ENCODE measurements around the gene LANCL2.
"Not testable (repeated sequence)": the region's sequence is repeated elsewhere in the genome, so short reads cannot be mapped to it uniquely, and the experiment has no call there.

Gene LANCL2

DNA sequence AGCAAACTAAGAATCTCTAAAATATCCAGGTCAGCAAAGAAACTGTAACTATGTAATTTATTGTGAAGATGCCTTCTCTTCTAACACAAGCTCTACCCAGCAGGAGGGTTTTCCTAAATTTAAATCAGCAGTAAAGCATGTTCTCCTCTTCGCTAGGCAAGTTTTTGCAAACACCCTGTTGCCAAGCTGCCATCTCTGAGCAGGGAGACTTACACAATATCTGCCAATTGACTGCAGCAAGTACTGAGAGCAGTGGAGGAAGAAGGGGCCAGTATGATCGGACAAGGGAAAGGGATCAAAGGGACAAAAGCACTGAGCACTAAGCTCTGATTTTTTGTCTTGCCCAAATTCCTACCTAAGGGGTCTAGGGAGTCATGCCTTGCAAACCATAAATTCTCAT is 16.0 kb upstream of the LANCL2 start:
- H3K9me3 Mint-ChIP-seq: no peaks in the 10 kb centered on the region
- H3K4me1 Mint-ChIP-seq: peaks cover 10% of the 10 kb centered on the region
- ATAC-seq (no peak), DNase-seq (ENCODE audit: low spot score in 2 of 2) (no peak)
- no peak overlapping the region for H3K4me3 Mint-ChIP-seq
- no peak overlapping the region for H3K27ac Mint-ChIP-seq
- no peaks in the 10 kb centered on the region for H3K36me3 Mint-ChIP-seq

DNA sequence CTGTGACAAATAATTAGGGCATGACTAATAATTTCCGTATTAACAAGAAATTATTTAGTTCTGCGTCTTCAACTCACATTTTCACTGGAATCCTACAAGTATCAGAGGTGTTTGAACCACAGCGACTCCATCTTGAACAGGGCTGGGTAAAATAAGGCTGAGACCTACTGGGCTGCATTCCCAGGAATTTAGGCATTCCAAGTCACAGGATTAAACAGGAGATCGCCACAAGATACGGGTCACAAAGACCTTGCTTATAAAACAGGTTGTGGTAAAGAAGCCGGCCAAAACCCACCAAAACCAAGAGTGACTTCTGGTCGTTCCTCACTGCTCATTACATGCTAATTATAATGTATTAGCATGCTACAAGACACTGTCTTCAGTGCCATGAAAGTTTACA is 14.9 kb upstream of the LANCL2 start:
- no peak for DNase-seq (ENCODE audit: low spot score in 2 of 2)
- H3K36me3 Mint-ChIP-seq: no peaks in the 10 kb centered on the region
- H3K4me3 Mint-ChIP-seq: no peak overlapping the region
- ATAC-seq: no peak
- H3K27ac Mint-ChIP-seq: no peak overlapping the region
- H3K4me1 Mint-ChIP-seq: peaks cover 10% of the 10 kb centered on the region
- no peaks in the 10 kb centered on the region for H3K9me3 Mint-ChIP-seq

DNA sequence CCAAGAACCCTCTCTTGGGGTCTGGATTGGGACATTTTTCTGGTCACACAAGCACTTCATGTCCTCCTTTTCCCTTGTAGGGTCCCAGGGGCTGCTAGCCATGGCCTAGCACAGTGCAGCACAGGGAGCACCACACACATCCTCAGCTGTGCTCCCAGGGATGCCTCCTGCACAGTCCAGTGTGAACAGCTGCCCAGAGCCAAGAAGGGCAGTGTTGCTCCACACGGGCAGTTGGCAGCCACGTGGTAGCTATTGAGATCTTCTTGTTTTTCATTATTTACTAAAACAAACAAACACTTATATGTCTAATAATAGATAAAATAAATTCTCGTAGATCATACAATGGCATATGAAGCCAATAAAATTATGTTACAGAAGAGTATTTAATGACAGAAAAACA is 13.9 kb upstream of the LANCL2 start:
- no peak for DNase-seq (ENCODE audit: low spot score in 2 of 2)

DNA sequence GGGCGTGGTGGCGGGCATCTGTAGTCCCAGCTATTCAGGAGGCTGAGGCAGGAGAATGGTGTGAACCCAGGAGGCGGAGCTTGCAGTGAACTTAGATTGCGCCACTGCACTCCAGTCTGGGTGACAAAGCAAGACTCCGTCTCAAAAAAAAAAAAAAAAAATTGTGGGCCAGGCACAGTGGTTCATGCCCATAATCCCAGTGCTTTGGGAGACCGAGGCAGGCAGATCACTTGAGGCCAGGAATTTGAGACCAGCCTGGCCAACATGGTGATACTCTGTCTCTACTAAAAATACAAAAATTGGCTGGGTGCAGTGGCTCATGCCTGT is 12.2 kb upstream of the LANCL2 start:
- not testable (repeated sequence) for H3K4me1 Mint-ChIP-seq

More for the DNA sequence above, 13.9 kb upstream of the LANCL2 start:
- no peaks in the 10 kb centered on the region for H3K9me3 Mint-ChIP-seq
- no peak overlapping the region for H3K27ac Mint-ChIP-seq
- H3K4me3 Mint-ChIP-seq: no peak overlapping the region
- no peaks in the 10 kb centered on the region for H3K36me3 Mint-ChIP-seq
- H3K4me1 Mint-ChIP-seq: peaks cover 10% of the 10 kb centered on the region
- ATAC-seq: no peak

DNA sequence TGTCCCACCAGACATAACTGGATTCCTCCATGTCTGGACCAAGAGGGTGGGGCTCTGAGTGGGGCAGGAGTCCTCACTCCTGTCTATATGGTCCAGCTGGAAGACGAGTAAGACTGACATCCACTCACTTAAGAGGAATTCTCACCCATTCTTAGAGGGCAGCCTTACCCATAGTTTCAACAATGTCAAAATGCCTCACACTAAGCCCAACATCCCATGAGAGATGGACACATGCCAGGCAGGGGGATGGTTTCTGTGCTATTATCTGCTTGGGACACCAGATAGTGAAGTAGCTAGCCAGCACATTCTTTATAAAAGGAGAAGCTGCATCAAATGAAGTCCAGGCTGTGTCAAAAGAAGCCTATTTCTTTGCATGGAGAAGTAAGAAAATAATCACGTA is 4.7 kb upstream of the LANCL2 start:
- Mint-ChIP-seq H3K4me1 (peaks cover 13% of the 10 kb centered on the region), H3K36me3 (no peaks in the 10 kb centered on the region), H3K27ac (no peak overlapping the region), H3K4me3 (no peak overlapping the region), H3K9me3 (no peaks in the 10 kb centered on the region)
- DNase-seq (ENCODE audit: low spot score in 2 of 2) (no peak), ATAC-seq (no peak)

More for the DNA sequence above, 12.2 kb upstream of the LANCL2 start:
- not testable (repeated sequence) for H3K9me3 Mint-ChIP-seq; H3K36me3 Mint-ChIP-seq; H3K27ac Mint-ChIP-seq; H3K4me3 Mint-ChIP-seq; DNase-seq (ENCODE audit: low spot score in 2 of 2); ATAC-seq

DNA sequence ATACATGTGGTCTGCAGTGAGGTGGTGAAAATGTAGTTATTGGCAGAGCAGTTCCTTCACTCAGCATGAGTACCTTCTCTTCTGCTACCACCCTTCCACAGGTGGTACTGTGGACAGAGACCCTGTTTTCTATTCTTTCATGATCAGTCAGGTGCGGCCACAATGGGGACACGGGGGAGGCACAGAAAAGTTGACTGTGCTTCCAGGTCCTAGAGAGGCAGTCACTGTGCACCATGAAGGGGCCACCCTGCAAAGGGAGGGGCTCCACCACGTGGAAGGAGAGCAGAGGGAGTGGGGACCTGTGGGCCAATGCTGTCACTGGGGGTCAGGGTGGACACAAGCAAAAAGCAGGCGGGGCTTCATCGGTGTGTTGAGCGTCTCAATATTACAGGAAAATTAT is 3.6 kb upstream of the LANCL2 start:
- Mint-ChIP-seq H3K27ac (no peak overlapping the region), H3K36me3 (peaks cover 9% of the 10 kb centered on the region), H3K9me3 (no peaks in the 10 kb centered on the region), H3K4me1 (peaks cover 16% of the 10 kb centered on the region), H3K4me3 (no peak overlapping the region)
- ATAC-seq (no peak), DNase-seq (ENCODE audit: low spot score in 2 of 2) (no peak)

DNA sequence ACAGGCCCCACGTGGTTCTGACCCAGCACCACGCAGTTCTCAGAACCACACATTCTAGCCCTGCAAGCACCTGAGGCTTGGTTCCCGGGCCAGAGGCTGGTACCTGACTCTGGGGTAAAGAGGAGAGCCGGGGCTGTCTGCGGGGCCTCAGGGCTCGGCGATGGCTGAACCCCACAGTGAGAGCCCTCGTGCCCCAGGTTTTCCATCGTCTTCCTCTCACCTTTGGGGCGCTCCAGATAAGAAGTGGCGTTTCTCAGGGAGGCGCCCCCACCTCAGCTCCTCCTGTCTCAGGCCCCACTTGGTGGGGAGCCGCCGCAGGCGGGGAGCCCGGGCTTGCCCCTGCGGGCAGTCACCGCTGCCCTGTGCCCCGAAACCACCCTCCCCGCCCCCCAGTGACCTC is 2.2 kb upstream of the LANCL2 start:
- Mint-ChIP-seq H3K4me3 (no peak overlapping the region), H3K27ac (no peak overlapping the region), H3K9me3 (no peaks in the 10 kb centered on the region), H3K36me3 (peaks cover 9% of the 10 kb centered on the region), H3K4me1 (peaks cover 28% of the 10 kb centered on the region)
- DNase-seq (ENCODE audit: low spot score in 2 of 2) (no peak), ATAC-seq (no peak)

DNA sequence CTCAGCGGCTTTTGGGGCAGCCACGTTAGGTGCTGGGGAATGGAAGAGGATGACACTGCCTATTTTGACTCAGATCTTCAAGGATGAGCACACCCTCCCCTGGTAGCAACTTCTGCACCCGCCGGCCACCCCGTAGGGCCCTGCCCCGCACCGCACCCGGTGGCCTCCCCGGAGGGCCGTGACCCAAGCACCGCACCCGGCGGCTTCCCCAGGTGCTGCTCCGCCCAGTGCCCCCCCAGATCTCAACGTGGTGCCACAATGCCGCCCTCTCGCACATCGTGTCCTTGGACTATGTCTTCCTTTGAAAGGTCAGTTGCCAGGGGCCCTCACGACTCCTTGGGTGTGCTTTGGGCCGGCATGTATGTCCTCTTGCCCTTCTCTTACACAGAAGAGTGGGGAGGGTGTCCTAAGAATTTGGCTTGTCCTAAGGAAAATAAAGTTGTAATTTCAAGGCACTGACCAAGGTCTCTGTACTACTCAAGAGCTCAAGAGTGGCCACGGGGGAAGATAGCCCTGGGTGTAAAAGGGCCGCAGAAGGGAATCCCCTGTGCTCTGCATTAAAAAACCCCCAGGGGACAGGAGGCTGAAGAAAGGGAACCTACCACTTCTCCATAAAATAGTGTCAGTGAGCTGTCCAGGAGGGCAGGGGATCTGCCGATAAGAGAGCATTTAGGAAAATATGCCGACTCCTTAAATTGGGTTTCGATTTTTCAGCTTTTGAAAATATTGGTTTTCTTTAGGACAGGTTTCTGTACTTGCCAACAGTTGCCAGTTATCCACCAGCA is 1.6 kb upstream of the LANCL2 start:
- Mint-ChIP-seq H3K27ac (no peak overlapping the region), H3K4me3 (peak overlapping the region; percentile 94), H3K9me3 (no peaks in the 10 kb centered on the region), H3K4me1 (peaks cover 28% of the 10 kb centered on the region), H3K36me3 (peaks cover 9% of the 10 kb centered on the region)
- ATAC-seq (no peak), DNase-seq (ENCODE audit: low spot score in 2 of 2) (no peak)

DNA sequence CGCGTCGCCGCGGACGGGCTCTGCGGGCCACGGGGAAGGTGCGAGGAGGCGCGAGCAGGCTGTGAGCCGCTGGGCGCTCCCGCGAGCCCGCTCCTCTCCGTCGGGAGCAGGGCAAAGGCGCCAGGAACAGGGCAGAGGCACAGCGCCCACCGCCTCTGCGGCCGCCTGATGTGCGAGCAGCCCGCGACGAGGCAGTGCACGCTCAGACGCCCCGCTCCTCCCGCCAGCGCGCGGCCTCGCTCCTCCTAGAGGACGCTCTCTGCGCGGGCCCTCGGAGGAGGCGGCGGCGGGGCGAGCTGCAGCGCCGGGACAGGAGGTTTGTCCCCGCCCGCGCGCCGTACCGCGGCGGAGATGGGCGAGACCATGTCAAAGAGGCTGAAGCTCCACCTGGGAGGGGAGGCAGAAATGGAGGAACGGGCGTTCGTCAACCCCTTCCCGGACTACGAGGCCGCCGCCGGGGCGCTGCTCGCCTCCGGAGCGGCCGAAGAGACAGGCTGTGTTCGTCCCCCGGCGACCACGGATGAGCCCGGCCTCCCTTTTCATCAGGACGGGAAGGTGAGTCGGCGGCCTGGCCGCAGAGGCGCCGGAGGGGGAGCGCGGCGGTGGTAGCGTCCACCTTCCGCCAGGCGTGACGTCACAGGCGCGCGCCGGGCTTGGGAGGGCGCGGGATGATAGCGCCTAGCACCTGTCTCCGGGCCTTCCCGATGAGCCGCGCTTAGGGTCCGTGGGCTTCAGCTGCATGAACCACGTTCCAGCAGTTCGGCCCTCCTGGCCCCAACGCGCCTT is 731 bp downstream of the LANCL2 start:
- ATAC-seq (peak; percentile 92), DNase-seq (ENCODE audit: low spot score in 2 of 2) (peak; percentile 97 to 99)
- H3K27ac Mint-ChIP-seq: peak overlapping the region; percentile 100
- H3K4me3 Mint-ChIP-seq: peak overlapping the region; percentile 94
- peaks cover 9% of the 10 kb centered on the region for H3K36me3 Mint-ChIP-seq
- H3K4me1 Mint-ChIP-seq: peaks cover 28% of the 10 kb centered on the region
- H3K9me3 Mint-ChIP-seq: no peaks in the 10 kb centered on the region

DNA sequence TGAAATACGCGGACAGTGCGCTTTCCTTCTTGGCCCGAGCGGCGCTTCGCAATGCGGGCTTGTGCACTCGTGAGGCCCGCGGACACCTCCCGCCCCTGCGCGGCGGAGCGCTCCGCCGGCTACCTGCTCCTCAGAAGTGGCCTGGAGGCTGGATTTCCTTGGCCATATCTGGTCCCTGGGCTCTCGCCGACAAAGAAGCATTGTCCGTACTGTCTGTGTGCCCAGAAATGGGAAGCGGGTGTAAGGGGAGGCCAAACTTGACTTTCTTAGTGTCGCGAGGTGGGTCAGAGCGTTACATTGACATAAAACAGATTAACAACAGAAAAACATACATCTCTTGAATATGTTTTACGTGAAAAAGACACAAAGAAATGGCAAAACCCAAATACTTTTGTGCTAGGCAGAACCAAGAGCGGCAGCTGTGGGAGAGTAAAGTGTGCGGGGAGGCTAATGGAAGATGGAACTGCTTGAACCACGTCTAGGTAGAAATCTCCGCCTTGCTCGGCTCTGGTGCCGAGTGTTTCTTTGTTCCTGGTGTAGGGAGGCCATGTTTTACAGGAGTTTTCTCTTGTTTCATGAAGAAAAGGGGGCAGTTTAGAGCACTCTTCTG is 1.4 kb downstream of the LANCL2 start:
- Mint-ChIP-seq H3K27ac (peak overlapping the region; percentile 100), H3K4me3 (peak overlapping the region; percentile 94), H3K4me1 (peaks cover 28% of the 10 kb centered on the region), H3K9me3 (no peaks in the 10 kb centered on the region), H3K36me3 (peaks cover 9% of the 10 kb centered on the region)
- no peak for DNase-seq (ENCODE audit: low spot score in 2 of 2)
- ATAC-seq: peak; percentile 29

DNA sequence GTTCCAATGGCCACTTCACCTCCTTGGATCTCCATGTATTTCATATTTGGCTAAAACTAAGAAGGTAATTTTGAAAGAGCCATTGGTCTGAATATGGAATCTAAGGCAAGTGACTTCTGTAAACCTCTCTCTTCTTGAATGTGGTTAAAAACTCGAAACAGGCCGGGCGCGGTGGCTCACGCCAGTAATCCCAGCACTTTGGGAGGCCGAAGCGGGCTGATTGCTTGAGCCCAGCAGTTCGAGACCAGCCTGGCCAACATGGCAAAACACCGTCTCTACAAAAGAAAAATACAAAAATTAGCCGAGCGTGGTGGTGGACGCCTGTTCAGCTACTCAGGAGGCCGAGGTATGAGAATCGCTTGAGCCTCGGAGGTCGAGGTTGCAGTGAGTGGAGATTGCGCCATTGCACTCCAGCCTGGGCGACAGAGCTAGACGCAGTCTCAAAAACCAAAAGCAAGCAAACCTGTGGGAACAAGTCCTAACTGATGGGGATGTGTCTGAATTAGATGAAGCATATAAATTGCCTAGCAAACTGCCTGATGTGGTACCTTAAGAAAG is 2.2 kb downstream of the LANCL2 start:
- peaks cover 9% of the 10 kb centered on the region for H3K36me3 Mint-ChIP-seq
- H3K4me1 Mint-ChIP-seq: peaks cover 28% of the 10 kb centered on the region
- no peaks in the 10 kb centered on the region for H3K9me3 Mint-ChIP-seq
- peak overlapping the region; percentile 100 for H3K27ac Mint-ChIP-seq
- ATAC-seq (no peak), DNase-seq (ENCODE audit: low spot score in 2 of 2) (no peak)
- peak overlapping the region; percentile 94 for H3K4me3 Mint-ChIP-seq

DNA sequence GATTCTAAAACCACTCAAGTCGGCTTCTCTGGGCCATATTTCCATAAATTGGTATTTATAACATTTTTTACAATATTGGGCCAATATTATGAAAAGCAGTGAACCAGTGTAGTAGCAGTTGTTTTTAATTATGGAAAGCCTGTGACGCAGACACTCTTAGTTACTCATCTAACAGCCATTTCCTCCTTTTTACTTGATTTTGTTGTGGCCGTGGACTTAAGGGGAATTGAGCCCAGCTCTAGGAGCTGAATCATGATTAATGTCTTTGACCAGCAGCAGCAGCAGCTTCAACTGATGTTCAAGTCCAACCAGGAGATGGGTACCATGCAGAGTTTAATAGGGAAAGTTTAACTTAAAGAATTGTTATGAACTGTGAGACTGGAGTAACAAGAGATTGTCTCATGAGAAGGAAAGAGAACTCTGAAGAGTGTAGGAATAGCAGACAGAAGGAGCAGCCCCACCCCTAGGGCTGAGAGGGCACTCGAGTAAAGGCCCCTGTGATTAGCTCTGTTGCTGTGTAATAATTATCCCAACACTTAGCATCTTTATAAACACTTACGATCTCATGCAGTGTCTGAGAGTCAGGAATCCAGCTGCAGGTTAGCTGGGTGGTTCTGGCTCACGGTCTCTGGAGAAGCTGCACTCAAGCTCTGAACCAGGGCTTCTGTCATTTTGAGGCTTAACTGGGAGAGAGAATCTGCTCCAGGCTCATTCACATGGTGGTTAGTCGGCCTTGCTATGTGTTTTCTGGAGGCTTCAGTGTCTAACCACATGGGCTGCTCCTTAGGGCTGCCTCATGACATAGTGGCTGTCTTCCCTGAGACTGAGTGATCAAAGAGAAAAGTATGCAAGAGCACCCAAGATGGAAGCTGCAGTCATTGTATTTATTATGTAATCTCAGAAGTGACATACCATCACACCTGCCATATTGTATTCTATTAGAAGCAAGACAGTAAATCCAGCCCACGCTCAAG is 4.6 kb downstream of the LANCL2 start:
- peaks cover 9% of the 10 kb centered on the region for H3K36me3 Mint-ChIP-seq
- H3K4me1 Mint-ChIP-seq: peaks cover 20% of the 10 kb centered on the region
- no peak overlapping the region for H3K4me3 Mint-ChIP-seq
- no peak for DNase-seq (ENCODE audit: low spot score in 2 of 2)
- H3K27ac Mint-ChIP-seq: no peak overlapping the region
- no peak for ATAC-seq
- H3K9me3 Mint-ChIP-seq: no peaks in the 10 kb centered on the region

DNA sequence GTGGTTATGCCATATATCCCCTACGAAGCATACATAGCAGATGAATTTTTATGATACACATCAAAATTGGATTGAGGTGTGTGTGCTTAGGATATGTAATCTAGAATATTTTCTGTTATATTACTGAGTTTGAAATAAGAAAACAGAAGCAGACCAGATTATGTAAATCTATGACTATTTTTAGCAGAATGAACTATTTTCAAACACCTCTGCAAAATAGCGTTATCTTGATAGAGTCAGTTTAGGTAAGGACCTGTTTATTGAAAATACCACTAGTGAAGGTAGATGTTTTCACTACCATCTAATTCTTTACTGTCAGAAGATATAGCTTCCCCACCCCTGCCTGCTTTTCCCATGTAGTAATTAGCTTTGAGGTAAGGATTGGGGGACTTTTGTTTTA is 9.1 kb downstream of the LANCL2 start:
- ATAC-seq (no peak), DNase-seq (ENCODE audit: low spot score in 2 of 2) (no peak)
- no peaks in the 10 kb centered on the region for H3K9me3 Mint-ChIP-seq
- H3K4me1 Mint-ChIP-seq: no peaks in the 10 kb centered on the region
- no peak overlapping the region for H3K27ac Mint-ChIP-seq
- no peaks in the 10 kb centered on the region for H3K36me3 Mint-ChIP-seq
- H3K4me3 Mint-ChIP-seq: no peak overlapping the region

DNA sequence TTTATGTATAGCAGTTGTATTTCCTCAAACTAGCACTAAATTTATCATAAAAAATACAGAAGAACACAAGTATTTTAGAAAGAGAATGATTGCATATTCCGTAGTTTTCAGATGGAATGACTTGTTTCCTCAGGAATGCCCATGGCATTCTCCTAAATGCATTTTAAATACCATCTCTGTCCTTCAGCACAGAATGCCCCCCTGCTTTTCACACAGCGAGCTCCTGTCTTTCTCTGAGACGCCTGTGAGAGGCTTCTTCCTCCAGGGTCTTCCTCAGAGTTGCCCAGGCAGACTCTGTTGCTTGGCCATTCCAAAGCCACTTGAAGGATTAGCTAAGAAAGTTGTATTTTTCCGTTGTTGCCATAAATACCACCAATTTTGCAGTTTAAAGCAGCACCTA is 10.1 kb downstream of the LANCL2 start:
- Mint-ChIP-seq H3K9me3 (no peaks in the 10 kb centered on the region), H3K4me3 (no peak overlapping the region), H3K27ac (no peak overlapping the region), H3K36me3 (no peaks in the 10 kb centered on the region), H3K4me1 (no peaks in the 10 kb centered on the region)
- DNase-seq (ENCODE audit: low spot score in 2 of 2) (no peak), ATAC-seq (no peak)
